Measurements from ENCODE around the gene TNXB. TPM values are rescaled to one million over a fixed set of nuclear protein-coding genes. Genes with fewer than 3 reads are reported as not detected.
"Not testable (repeated sequence)": the region's sequence is repeated elsewhere in the genome, so short reads cannot be mapped to it uniquely, and the experiment has no call there.

TNXB gene
- total RNA-seq, 1 experiment from 2014 or later, result 3.6 TPM

DNA sequence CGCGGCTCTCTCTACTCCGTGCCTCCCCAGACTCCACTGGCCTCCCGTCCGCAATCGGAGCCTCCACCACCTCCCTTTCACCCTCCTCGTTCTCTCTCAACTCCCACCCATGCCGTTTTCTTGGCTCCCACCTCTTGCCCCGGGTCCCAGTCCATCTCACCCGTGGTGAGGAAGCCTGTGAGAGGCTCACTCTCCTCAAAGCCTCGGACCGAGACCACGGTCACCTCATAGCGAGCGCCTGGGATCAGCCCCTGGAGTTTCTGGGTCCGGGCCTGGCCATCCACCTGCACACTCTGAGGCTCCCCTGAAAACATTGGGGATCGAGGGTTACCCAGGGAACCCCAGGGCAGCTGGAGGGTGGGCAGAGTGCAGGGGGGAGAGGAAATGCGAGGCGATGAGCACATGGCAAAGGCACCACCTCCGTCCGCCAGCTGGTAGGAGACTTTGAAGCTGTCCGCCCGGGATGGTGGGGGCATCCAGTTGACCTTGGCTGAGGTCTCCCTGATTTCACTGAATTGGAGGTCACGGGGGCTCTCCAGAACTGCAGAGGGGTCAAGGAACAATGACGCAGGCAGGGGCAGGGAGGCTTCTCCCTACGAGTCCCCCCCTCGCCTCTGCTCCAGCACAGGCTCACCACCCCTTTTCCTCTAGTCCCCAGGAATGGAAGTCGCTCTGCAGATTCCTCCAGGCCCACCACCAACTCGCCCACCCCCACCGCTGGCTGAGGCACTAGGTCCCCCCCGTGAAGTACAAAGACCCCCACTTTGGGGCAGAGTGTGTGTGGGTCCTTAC lies 65.4 kb downstream of the TNXB start:
- not testable (repeated sequence) for H3K4me3 ChIP-seq, H3K27me3 ChIP-seq, DNase-seq, H3K9me3 ChIP-seq, H3K36me3 ChIP-seq

DNA sequence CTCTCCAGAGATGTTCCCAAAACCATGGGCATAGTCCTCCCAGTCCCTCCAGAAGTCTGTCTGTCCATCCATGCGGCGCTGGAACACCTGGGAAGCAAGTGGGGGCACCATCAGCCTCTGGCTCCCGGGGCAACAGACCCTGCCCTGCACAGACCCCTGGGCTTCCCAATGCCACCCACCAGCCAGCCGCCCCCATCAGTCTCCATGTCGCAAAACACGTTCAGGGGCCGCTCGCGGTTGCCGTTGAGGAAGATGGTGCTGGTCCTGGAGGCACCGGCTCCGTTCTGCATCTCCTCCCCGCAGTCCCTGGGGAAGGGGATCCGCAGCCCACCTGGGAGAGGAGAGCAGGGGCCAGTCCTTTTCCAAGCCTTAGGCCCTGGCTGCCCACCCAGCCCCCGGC lies 66.9 kb downstream of the TNXB start:
- H3K9me3 ChIP-seq, H3K36me3 ChIP-seq, H3K27me3 ChIP-seq, DNase-seq, H3K4me3 ChIP-seq: not testable (repeated sequence)

DNA sequence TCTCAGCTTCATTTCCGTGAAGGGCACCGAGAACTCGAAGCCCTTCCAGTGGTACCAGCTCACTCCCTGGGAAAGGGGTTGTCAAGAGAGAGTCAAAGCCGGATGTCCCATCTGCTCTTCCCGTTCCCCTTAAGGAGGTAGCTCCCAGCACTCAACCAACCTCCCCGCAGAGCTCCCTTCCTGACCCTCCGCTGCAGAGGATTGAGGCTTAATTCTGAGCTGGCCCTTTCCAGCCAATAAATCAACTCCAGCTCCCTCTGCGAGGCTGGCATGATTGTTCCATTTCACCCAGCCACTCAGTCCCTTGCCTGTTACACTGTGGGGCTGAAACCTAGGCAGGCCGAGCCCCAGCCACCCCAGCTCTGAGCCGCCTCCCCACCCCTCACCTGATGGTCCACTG lies 67.8 kb downstream of the TNXB start:
- not testable (repeated sequence) for H3K9me3 ChIP-seq, H3K36me3 ChIP-seq, H3K27me3 ChIP-seq, H3K4me3 ChIP-seq, DNase-seq

DNA sequence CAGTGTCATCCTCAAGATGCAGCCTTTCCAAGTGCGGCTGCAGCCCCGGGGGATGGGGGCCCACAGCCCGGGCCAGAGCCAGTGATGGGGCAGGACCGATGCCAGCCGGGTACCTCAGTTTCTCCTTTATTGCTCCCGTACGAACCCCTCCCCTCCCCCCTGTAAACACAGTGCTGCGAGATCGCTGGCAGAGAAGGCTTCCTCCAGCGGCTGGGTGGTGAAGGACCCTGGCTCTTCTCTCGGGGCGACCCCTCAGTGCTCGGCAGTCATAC lies 68.2 kb downstream of the TNXB start:
- not testable (repeated sequence) for H3K27me3 ChIP-seq, H3K9me3 ChIP-seq, H3K4me3 ChIP-seq, H3K36me3 ChIP-seq, DNase-seq

DNA sequence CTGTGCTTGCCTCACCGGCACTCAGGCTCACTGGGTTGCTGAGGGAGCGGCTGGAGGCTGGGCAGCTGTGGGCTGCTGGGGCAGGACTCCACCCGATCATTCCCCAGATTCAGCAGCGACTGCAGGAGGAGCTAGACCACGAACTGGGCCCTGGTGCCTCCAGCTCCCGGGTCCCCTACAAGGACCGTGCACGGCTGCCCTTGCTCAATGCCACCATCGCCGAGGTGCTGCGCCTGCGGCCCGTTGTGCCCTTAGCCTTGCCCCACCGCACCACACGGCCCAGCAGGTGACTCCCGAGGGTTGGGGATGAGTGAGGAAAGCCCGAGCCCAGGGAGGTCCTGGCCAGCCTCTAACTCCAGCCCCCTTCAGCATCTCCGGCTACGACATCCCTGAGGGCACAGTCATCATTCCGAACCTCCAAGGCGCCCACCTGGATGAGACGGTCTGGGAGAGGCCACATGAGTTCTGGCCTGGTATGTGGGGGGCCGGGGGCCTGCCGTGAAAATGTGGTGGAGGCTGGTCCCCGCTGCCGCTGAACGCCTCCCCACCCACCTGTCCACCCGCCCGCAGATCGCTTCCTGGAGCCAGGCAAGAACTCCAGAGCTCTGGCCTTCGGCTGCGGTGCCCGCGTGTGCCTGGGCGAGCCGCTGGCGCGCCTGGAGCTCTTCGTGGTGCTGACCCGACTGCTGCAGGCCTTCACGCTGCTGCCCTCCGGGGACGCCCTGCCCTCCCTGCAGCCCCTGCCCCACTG lies 68.7 kb downstream of the TNXB start:
- not testable (repeated sequence) for H3K4me3 ChIP-seq, DNase-seq, H3K9me3 ChIP-seq, H3K36me3 ChIP-seq, H3K27me3 ChIP-seq

DNA sequence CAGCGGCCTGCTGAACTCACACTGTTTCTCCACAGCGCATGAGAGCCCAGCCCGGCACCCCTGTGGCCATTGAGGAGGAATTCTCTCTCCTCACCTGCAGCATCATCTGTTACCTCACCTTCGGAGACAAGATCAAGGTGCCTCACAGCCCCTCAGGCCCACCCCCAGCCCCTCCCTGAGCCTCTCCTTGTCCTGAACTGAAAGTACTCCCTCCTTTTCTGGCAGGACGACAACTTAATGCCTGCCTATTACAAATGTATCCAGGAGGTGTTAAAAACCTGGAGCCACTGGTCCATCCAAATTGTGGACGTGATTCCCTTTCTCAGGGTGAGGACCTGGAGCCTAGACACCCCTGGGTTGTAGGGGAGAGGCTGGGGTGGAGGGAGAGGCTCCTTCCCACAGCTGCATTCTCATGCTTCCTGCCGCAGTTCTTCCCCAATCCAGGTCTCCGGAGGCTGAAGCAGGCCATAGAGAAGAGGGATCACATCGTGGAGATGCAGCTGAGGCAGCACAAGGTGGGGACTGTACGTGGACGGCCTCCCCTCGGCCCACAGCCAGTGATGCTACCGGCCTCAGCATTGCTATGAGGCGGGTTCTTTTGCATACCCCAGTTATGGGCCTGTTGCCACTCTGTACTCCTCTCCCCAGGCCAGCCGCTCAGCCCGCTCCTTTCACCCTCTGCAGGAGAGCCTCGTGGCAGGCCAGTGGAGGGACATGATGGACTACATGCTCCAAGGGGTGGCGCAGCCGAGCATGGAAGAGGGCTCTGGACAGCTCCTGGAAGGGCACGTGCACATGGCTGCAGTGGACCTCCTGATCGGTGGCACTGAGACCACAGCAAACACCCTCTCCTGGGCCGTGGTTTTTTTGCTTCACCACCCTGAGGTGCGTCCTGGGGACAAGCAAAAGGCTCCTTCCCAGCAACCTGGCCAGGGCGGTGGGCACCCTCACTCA lies 69.5 kb downstream of the TNXB start:
- H3K27me3 ChIP-seq, H3K9me3 ChIP-seq, H3K36me3 ChIP-seq, H3K4me3 ChIP-seq, DNase-seq: not testable (repeated sequence)

DNA sequence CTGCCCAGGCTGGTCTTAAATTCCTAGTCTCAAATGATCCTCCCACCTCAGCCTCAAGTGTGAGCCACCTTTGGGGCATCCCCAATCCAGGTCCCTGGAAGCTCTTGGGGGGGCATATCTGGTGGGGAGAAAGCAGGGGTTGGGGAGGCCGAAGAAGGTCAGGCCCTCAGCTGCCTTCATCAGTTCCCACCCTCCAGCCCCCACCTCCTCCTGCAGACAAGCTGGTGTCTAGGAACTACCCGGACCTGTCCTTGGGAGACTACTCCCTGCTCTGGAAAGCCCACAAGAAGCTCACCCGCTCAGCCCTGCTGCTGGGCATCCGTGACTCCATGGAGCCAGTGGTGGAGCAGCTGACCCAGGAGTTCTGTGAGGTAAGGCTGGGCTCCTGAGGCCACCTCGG lies 70.3 kb downstream of the TNXB start:
- H3K4me3 ChIP-seq, H3K27me3 ChIP-seq, DNase-seq, H3K36me3 ChIP-seq, H3K9me3 ChIP-seq: not testable (repeated sequence)

DNA sequence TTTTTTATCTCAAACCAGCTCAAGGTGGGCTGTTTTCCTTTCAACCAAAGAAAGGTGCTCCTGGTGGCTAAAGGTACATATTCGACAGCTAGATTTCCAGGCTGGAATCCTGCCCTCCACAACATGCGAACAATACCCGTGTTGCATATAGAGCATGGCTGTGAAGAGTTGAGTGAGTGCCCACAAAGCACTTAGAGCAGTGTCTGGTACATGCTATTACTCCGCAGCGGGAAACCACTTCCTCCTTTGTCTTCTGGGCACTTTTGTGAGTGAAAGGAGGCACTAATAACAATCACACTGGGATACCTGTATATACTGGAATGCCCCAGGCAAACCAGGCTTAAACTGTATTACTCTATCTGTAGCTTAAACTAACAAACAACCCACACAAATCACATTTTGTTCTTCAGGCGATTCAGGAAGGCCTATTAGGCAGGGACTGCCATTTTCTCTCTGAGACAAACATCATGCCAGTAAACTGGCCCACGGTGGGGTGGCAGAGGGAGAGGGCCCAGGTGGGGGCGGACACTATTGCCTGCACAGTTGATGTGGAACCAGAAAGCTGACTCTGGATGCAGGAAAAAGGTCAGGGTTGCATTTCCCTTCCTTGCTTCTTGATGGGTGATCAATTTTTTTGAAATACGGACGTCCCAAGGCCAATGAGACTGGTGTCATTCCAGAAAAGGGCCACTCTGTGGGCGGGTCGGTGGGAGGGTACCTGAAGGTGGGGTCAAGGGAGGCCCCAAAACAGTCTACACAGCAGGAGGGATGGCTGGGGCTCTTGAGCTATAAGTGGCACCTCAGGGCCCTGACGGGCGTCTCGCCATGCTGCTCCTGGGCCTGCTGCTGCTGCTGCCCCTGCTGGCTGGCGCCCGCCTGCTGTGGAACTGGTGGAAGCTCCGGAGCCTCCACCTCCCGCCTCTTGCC lies 71.3 kb downstream of the TNXB start, which contains the start of gene CYP21A2:
Gene CYP21A2 (plus strand): TSS at position 818 of the 927 bp plus-strand sequence. CDS start 8 bp downstream, at position 826.
- not testable (repeated sequence) for DNase-seq, H3K9me3 ChIP-seq, H3K27me3 ChIP-seq, H3K36me3 ChIP-seq, H3K4me3 ChIP-seq

DNA sequence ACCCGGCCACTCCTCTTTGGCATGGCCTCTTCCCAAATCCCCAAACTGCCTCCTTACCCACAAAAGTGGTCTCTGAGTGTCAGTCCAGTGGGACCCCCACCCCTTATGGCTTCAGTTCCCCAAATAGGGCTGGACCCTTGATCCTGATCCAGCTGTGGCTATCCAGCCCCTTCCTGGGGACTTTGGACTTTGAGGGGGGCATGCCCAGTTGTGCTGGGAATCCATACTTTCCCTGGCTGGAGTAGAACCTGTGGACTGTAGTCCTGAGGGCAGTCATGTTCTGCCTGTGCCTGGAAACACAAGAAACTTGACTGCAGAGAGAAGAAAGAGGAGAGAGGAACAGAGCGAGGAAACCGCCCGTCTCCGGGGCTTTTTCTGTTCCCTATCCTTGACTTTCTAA lies 72.0 kb downstream of the TNXB start:
- not testable (repeated sequence) for H3K27me3 ChIP-seq, H3K9me3 ChIP-seq, H3K4me3 ChIP-seq, H3K36me3 ChIP-seq, DNase-seq

DNA sequence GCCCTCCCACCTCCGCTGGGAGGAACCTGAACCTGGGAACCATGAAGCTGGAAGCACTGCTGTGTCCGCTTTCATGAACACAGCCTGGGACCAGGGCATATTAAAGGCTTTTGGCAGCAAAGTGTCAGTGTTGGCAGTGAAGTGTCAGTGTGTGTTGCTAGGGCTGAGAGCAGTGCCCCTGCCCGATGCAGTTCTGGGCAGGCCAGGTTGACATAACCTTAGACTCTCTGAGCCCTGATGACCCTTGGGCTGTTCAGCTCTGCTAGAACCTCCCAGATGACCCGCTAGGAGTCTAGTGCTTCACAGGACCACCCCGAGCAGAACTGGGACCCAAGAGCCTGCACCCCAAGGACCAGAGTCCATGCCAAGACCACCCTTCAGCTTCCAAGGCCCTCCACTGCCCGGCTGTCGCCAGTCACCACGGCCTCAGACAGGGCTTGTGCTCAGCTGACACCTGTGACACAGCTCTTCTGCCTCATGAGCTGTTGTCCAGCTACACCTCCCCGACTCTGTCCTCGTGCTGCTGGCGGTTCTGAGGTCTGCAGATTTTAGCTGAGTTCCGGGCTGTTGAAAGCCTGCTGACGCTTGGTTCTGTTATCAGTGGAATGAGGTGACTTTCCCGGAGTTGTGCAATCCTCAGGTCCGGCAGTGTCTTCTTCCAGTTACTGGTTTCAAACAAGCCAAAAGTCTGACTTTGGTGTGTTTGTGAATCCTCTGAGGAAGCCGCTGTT lies 73.7 kb downstream of the TNXB start:
- DNase-seq, H3K27me3 ChIP-seq, H3K36me3 ChIP-seq, H3K9me3 ChIP-seq, H3K4me3 ChIP-seq: not testable (repeated sequence)

DNA sequence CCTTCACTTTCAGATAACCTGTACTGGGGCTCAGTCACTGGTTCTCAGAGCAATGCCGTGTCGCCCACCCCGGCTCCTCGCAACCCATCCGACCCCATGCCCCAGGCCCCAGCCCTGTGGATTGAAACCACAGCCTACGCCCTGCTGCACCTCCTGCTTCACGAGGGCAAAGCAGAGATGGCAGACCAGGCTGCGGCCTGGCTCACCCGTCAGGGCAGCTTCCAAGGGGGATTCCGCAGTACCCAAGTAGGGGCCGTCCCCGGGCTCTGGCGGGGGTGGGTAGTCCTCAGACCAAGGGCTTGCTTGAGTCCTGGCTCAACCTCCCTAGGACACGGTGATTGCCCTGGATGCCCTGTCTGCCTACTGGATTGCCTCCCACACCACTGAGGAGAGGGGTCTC lies 79.6 kb downstream of the TNXB start:
- not testable (repeated sequence) for H3K9me3 ChIP-seq, DNase-seq

DNA sequence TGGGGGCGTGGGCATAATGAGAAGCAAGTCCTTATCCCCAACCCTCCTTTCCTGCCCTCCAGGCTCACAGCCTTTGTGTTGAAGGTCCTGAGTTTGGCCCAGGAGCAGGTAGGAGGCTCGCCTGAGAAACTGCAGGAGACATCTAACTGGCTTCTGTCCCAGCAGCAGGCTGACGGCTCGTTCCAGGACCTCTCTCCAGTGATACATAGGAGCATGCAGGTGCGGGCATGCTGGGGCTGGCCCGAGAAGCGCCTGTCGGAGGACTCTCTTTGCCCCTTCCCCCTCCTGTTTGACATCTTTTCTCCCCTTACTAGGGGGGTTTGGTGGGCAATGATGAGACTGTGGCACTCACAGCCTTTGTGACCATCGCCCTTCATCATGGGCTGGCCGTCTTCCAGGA lies 80.5 kb downstream of the TNXB start:
- not testable (repeated sequence) for H3K36me3 ChIP-seq, H3K27me3 ChIP-seq

More for the DNA sequence above, 79.6 kb downstream of the TNXB start:
- not testable (repeated sequence) for H3K4me3 ChIP-seq, H3K27me3 ChIP-seq, H3K36me3 ChIP-seq

DNA sequence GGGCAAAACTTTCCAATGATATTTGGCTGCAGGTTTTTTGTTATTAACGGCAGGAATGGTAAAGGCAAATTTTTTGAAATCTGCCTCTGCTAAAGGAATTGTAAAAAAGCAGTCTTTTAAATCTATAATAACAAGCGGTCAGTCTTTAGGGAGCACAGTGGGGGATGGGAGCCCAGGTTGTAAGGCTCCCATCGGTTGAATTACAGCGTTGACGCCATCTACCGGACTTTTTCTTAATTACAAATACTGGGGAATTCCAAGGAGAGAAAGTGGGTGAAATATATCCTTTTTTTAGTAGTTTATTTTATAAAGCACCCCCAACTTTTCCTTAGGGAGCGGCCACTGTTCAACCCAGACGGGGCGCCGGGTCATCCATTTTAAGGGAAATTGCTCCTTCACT lies 87.0 kb downstream of the TNXB start:
- H3K9me3 ChIP-seq, H3K4me3 ChIP-seq, H3K27me3 ChIP-seq, H3K36me3 ChIP-seq, DNase-seq: not testable (repeated sequence)

More for the DNA sequence above, 80.5 kb downstream of the TNXB start:
- not testable (repeated sequence) for DNase-seq, H3K9me3 ChIP-seq, H3K4me3 ChIP-seq

DNA sequence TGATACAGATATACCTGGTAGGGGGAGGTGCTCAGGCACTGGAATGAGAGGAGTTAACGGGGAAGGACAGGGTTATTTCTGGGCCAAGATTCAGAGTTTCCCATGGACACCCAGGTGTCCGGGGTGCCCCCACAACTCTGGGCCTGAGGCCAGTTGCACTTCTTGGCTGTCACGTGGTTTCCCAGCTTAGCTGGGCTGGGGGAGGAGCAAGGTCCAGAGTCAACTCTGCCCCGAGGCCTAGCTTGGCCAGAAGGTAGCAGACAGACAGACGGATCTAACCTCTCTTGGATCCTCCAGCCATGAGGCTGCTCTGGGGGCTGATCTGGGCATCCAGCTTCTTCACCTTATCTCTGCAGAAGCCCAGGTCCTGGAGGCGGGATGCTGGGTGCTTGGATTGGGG lies 94.6 kb downstream of the TNXB start, which contains the start of gene C4B:
Gene C4B (plus strand): TSS at position 249 of the 400 bp plus-strand sequence. CDS start 51 bp downstream, at position 300.
- not testable (repeated sequence) for H3K36me3 ChIP-seq, H3K27me3 ChIP-seq, H3K4me3 ChIP-seq, DNase-seq, H3K9me3 ChIP-seq

DNA sequence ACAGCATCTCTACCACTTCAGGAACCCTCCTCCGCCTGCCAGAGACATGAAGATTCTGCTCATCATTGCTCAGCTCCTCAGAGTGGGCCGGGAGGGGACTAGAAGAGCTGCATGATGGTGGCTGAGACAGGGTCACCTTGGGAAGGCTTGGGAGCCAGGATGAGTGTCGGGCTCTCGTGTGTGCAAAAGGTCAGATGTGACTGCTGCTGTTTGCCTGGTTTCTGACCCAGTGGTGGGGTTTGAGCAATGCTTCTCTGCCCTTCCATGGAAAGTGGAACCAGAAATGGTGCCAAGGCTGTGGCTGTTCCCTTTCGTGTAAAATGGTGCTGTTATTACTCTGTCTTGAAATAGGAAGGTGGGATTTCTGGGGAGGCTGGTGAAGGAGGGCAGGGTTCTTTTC lies 95.4 kb downstream of the TNXB start:
- not testable (repeated sequence) for H3K36me3 ChIP-seq, H3K4me3 ChIP-seq, DNase-seq, H3K27me3 ChIP-seq, H3K9me3 ChIP-seq
